ENCODE data around the gene KPRP.

The KPRP gene

DNA sequence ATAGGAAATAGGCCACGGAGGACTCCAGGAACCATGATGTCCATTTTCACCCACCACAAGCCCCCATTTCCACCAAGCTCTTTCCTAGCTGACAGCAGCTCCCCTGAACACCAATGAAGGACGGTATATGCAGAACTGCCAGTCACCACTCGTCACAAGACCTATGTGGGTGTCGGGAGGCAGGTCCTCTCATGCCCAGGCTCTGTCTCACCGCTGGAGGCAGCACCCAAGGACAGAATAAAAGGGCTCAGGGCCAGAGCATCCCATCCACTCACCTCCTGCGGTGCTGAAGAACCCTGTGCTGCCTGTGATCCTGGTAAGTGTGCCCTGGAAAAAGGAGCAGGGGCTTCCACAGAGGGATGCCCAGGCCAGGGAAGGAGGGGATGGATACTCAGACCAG, 17.1 kb downstream of the KPRP start, which contains the start of gene LCE1F:
LCE1F (plus strand) TSS at position 266 of the 400 bp plus-strand sequence. CDS start 1,232 bp downstream, outside the sequence.
- DNase-seq: no peak

- DNase-seq: no peak
Observed at GRCh38 chr1:152776361-152776760, 18.5 kb downstream of the KPRP start.

- DNase-seq: no peak
Observed at GRCh38 chr1:152777510-152778137, 19.8 kb downstream of the KPRP start.

DNA sequence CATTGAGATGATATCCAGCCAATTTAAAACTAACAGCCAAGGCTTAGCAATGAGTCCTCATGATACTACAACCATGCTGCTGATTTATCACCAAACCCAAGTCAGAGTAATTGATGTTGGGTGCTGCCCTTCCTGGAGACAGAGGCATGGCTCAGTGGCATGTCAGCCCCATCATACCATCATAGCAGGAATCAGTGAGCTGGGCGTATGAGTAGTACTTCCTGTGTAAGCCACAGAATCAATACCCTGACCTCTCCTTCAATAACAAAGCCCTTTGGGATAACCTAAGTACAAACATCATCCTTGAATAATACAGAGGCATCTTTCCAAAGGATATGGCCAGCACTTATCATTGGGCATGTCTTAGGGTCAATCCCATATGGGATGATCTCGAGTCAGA, 25.3 kb downstream of the KPRP start:
- DNase-seq: no peak

DNA sequence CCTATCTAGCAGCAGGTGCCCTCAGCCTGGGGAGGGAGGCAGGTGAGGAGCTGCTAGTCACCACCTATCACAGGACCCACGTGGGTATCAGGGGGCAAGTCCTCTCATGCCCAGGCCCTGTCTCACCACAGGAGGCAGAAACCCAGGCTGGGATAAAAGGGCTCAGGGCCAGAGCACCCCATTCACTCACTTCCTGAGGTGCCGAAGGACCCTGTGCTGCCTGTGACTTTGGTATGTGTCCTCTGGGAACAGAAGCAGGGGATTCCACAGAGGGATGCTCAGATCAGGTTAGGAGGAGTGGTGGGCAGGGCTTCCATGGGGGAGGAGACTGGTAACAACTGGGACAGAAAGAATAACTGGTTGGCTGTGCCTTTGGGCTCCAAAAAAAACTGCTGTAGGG, 28.3 kb downstream of the KPRP start, which contains the start of gene LCE1E:
LCE1E (plus strand) TSS at position 181 of the 400 bp plus-strand sequence. CDS start 1,043 bp downstream, outside the sequence.
- no peak for DNase-seq

DNA sequence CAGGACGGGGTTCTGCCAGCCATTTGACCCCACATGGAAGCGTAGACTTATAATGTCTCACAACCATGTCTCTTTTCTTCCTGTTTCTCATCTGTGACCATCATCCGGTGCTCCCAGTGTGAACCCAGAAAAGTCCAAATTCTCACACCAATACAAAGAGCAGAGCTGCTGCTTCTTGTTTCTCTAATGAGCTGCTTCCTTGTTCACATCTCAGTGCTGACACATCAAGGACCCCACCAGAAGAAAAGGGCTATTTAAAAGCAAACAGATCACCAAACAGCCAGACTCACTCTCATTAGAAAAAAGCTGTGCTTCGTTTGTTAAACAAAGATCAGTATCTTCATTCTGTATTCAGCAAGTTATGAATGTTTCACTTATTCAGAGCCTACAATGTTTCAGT, 37.9 kb downstream of the KPRP start:
- no peak for DNase-seq

GRCh38 chr1:152796421-152796820, 38.6 kb downstream of the KPRP start, which contains the start of gene LCE1D:
Gene LCE1D, plus strand, starts transcription at chr1:152796721. Its CDS starts 1,074 bp downstream, at chr1:152797795.
- no peak for DNase-seq

DNA sequence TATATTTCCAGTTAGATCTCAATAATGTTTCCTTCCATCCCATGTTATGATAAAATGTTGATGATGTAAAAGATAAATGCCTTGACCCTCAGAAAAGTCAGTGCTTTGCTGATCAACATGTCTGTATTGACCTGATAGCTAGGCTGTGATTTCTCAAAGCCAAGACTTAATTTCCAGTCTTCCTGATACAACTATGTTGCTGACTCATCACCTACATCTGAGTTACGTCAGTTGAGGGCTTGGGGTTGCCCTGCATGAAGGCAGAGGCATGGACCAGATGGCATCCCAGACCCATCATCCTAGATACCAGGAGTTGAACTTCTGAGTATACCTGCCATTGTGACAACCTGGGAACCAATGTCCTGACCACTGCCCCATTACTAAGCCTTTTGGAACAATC, 43.5 kb downstream of the KPRP start:
- DNase-seq: no peak

GRCh38 chr1:152806576-152806975, 48.8 kb downstream of the KPRP start, which contains the start of gene LCE1C:
Gene LCE1C, minus strand, starts transcription at chr1:152806651. Its CDS starts 1,173 bp downstream, at chr1:152805478.
- no peak for DNase-seq

DNA sequence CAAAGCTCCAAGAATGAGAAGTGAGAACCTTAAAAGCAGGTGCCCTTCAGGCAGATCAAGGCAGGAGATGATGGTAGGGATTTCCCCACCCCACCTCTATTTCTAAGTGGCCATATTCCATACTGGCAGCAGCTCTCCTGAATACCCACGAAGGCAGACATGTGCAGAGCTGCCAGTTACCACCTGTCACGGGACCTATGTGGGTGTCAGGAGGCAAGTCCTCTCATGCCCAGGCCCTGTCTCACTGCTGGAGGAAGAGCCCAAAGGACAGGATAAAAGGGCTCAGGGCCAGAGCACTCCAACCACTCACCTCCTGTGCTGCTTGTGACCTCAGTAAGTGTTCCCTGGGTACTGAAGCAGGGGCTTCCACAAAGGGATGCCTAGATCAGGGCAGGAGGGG, 53.2 kb downstream of the KPRP start:
- no peak for DNase-seq

Measured in stimulated activated CD8-positive, alpha-beta memory T cell treated with anti-CD3 and anti-CD28 coated beads, Interleukin-4, amount 100 ng/mL, for 48 hours (primary cell).